ENCODE measurements around the gene ANAPC1. TPM values are rescaled to one million over a fixed set of nuclear protein-coding genes. Genes with fewer than 3 reads are reported as not detected.
A peak's percentile ranks its signal among the peaks of the same experiment; 100 is the strongest.
"Not testable (repeated sequence)": the region's sequence is repeated elsewhere in the genome, so short reads cannot be mapped to it uniquely, and the experiment has no call there.

The ANAPC1 gene
- total RNA-seq, 2 experiments from 2014 or later = 76.6 to 78.4 TPM

GRCh38 chr2:111747410-111748115 is 136.4 kb downstream of the ANAPC1 start:
- peak; percentile 95 for ATAC-seq
- H3K9me3 Mint-ChIP-seq (ENCODE audit: insufficient read depth); H3K4me1 Mint-ChIP-seq (ENCODE audit: low read depth); H3K36me3 Mint-ChIP-seq (ENCODE audit: low read depth); POLR2A ChIA-PET; H3K27me3 Mint-ChIP-seq (ENCODE audit: low read depth); CTCF ChIA-PET; H3K27ac Mint-ChIP-seq; H3K4me3 Mint-ChIP-seq: not testable (repeated sequence)
- DNase-seq = peak; percentile 80

GRCh38 chr2:111744751-111745150 is 139.2 kb downstream of the ANAPC1 start:
- H3K27ac Mint-ChIP-seq; H3K27me3 Mint-ChIP-seq (ENCODE audit: low read depth); H3K36me3 Mint-ChIP-seq (ENCODE audit: low read depth); ATAC-seq; POLR2A ChIA-PET; H3K4me3 Mint-ChIP-seq; H3K4me1 Mint-ChIP-seq (ENCODE audit: low read depth); DNase-seq; CTCF ChIA-PET; H3K9me3 Mint-ChIP-seq (ENCODE audit: insufficient read depth): not testable (repeated sequence)

- H3K4me1 Mint-ChIP-seq (ENCODE audit: low read depth); H3K36me3 Mint-ChIP-seq (ENCODE audit: low read depth); CTCF ChIA-PET; DNase-seq; ATAC-seq; H3K4me3 Mint-ChIP-seq; POLR2A ChIA-PET; H3K27ac Mint-ChIP-seq; H3K27me3 Mint-ChIP-seq (ENCODE audit: low read depth); H3K9me3 Mint-ChIP-seq (ENCODE audit: insufficient read depth): not testable (repeated sequence)
Measured at GRCh38 chr2:111741517-111741916, 142.5 kb downstream of the ANAPC1 start.

- H3K36me3 Mint-ChIP-seq (ENCODE audit: low read depth); H3K27me3 Mint-ChIP-seq (ENCODE audit: low read depth); H3K4me3 Mint-ChIP-seq; H3K9me3 Mint-ChIP-seq (ENCODE audit: insufficient read depth); H3K4me1 Mint-ChIP-seq (ENCODE audit: low read depth); DNase-seq; POLR2A ChIA-PET; CTCF ChIA-PET; H3K27ac Mint-ChIP-seq: not testable (repeated sequence)
- ATAC-seq = peak; percentile 84
Measured at GRCh38 chr2:111735838-111736721, 147.9 kb downstream of the ANAPC1 start.

- H3K27me3 Mint-ChIP-seq (ENCODE audit: low read depth); H3K9me3 Mint-ChIP-seq (ENCODE audit: insufficient read depth); POLR2A ChIA-PET; CTCF ChIA-PET; H3K4me3 Mint-ChIP-seq; H3K27ac Mint-ChIP-seq; H3K4me1 Mint-ChIP-seq (ENCODE audit: low read depth); H3K36me3 Mint-ChIP-seq (ENCODE audit: low read depth); DNase-seq; ATAC-seq: not testable (repeated sequence)
Measured at GRCh38 chr2:111735420-111735819, 148.6 kb downstream of the ANAPC1 start.

GRCh38 chr2:111729812-111730458 is 154.1 kb downstream of the ANAPC1 start:
- H3K4me1 Mint-ChIP-seq (ENCODE audit: low read depth); H3K4me3 Mint-ChIP-seq; H3K36me3 Mint-ChIP-seq (ENCODE audit: low read depth); H3K27ac Mint-ChIP-seq; H3K27me3 Mint-ChIP-seq (ENCODE audit: low read depth); CTCF ChIA-PET; DNase-seq; POLR2A ChIA-PET; H3K9me3 Mint-ChIP-seq (ENCODE audit: insufficient read depth); ATAC-seq: not testable (repeated sequence)

- POLR2A ChIA-PET; CTCF ChIA-PET; H3K27me3 Mint-ChIP-seq (ENCODE audit: low read depth); H3K4me1 Mint-ChIP-seq (ENCODE audit: low read depth); H3K36me3 Mint-ChIP-seq (ENCODE audit: low read depth); H3K4me3 Mint-ChIP-seq; H3K27ac Mint-ChIP-seq; ATAC-seq; H3K9me3 Mint-ChIP-seq (ENCODE audit: insufficient read depth); DNase-seq: not testable (repeated sequence)
Measured at GRCh38 chr2:111727611-111728110, 156.3 kb downstream of the ANAPC1 start.

GRCh38 chr2:111725742-111726141 is 158.3 kb downstream of the ANAPC1 start:
- H3K9me3 Mint-ChIP-seq (ENCODE audit: insufficient read depth); CTCF ChIA-PET; H3K27ac Mint-ChIP-seq; H3K4me1 Mint-ChIP-seq (ENCODE audit: low read depth); H3K36me3 Mint-ChIP-seq (ENCODE audit: low read depth); POLR2A ChIA-PET; H3K4me3 Mint-ChIP-seq; H3K27me3 Mint-ChIP-seq (ENCODE audit: low read depth): not testable (repeated sequence)
- ATAC-seq (peak; percentile 79), DNase-seq (peak; percentile 49)

GRCh38 chr2:111719610-111720009 is 164.4 kb downstream of the ANAPC1 start:
- ATAC-seq; DNase-seq; CTCF ChIA-PET; H3K27me3 Mint-ChIP-seq (ENCODE audit: low read depth); H3K4me1 Mint-ChIP-seq (ENCODE audit: low read depth); H3K36me3 Mint-ChIP-seq (ENCODE audit: low read depth); H3K27ac Mint-ChIP-seq; H3K9me3 Mint-ChIP-seq (ENCODE audit: insufficient read depth); H3K4me3 Mint-ChIP-seq; POLR2A ChIA-PET: not testable (repeated sequence)

Small RNA genes lying within 50 kb of the gene (microRNA-seq; reads per million reads assigned to microRNA genes)
- not detected for gene MIR4771-2

Other genes starting within 250 kb of the ANAPC1 start
- gene MERTK, start 14.4 kb upstream of the ANAPC1 start, total RNA-seq = under 1 TPM; 0.10 to 0.21 TPM
- 10 to 100 TPM; 18.6 to 19.9 TPM for gene TMEM87B, start 171.1 kb upstream of the ANAPC1 start, total RNA-seq